Measurements from ENCODE around the gene GALR1. TPM values are rescaled to one million over a fixed set of nuclear protein-coding genes. Genes with fewer than 3 reads are reported as not detected.
"Not testable (repeated sequence)": the region's sequence is repeated elsewhere in the genome, so short reads cannot be mapped to it uniquely, and the experiment has no call there.

GALR1 gene
- total RNA-seq (2014; rRNA removed; shearing (Covaris generic)), result not detected in 2 replicates

GRCh38 chr18:77249569-77250500 lies at the start of gene GALR1:
GALR1 (plus strand) TSS chr18:77249848; CDS start chr18:77250549, 701 bp downstream.
- no peak for DNase-seq (ENCODE audit: low spot score)

- DNase-seq (ENCODE audit: low spot score), result no peak
Observed at GRCh38 chr18:77201506-77201905, 48.1 kb upstream of the GALR1 start.

GRCh38 chr18:77202329-77202728 lies 47.3 kb upstream of the GALR1 start:
- no peak for DNase-seq (ENCODE audit: low spot score)

- no peak for DNase-seq (ENCODE audit: low spot score)
Observed at GRCh38 chr18:77203071-77203470, 46.6 kb upstream of the GALR1 start.

- DNase-seq (ENCODE audit: low spot score), result no peak
Observed at GRCh38 chr18:77203851-77204250, 45.8 kb upstream of the GALR1 start.

- no peak for DNase-seq (ENCODE audit: low spot score)
Observed at GRCh38 chr18:77205769-77206168, 43.9 kb upstream of the GALR1 start.

- DNase-seq (ENCODE audit: low spot score), result no peak
Observed at GRCh38 chr18:77206676-77207374, 42.8 kb upstream of the GALR1 start.

GRCh38 chr18:77207540-77207939 lies 42.1 kb upstream of the GALR1 start:
- no peak for DNase-seq (ENCODE audit: low spot score)

- DNase-seq (ENCODE audit: low spot score), result no peak
Observed at GRCh38 chr18:77208964-77209363, 40.7 kb upstream of the GALR1 start.

- DNase-seq (ENCODE audit: low spot score), result no peak
Observed at GRCh38 chr18:77209587-77209986, 40.1 kb upstream of the GALR1 start.

GRCh38 chr18:77210249-77210648 lies 39.4 kb upstream of the GALR1 start:
- DNase-seq (ENCODE audit: low spot score), result no peak

- DNase-seq (ENCODE audit: low spot score), result no peak
Observed at GRCh38 chr18:77218642-77219041, 31.0 kb upstream of the GALR1 start.

- DNase-seq (ENCODE audit: low spot score), result no peak
Observed at GRCh38 chr18:77220726-77221125, 28.9 kb upstream of the GALR1 start.

GRCh38 chr18:77222464-77222863 lies 27.2 kb upstream of the GALR1 start:
- no peak for DNase-seq (ENCODE audit: low spot score)

GRCh38 chr18:77223221-77223639 lies 26.4 kb upstream of the GALR1 start:
- DNase-seq (ENCODE audit: low spot score), result no peak

- no peak for DNase-seq (ENCODE audit: low spot score)
Observed at GRCh38 chr18:77223653-77224052, 26.0 kb upstream of the GALR1 start.

- no peak for DNase-seq (ENCODE audit: low spot score)
Observed at GRCh38 chr18:77230645-77231044, 19.0 kb upstream of the GALR1 start.

- DNase-seq (ENCODE audit: low spot score), result no peak
Observed at GRCh38 chr18:77234504-77235365, 14.9 kb upstream of the GALR1 start.

- not testable (repeated sequence) for DNase-seq (ENCODE audit: low spot score)
Observed at GRCh38 chr18:77239285-77239684, 10.4 kb upstream of the GALR1 start.

GRCh38 chr18:77248873-77249568 lies 627 bp upstream of the GALR1 start:
- DNase-seq (ENCODE audit: low spot score), result no peak

GRCh38 chr18:77250501-77250925 lies 865 bp downstream of the GALR1 start:
- no peak for DNase-seq (ENCODE audit: low spot score)
